ENCODE data around the gene SELENOV. TPM values are rescaled to one million over a fixed set of nuclear protein-coding genes. Genes with fewer than 3 reads are reported as not detected.

Gene SELENOV
- total RNA-seq, 1 experiment from 2014 or later, result not detected

- ChIA-PET CTCF (no interaction called here), POLR2A (no interaction called here)
- ATAC-seq, result no peak
These were observed 40.9 kb downstream of the SELENOV start for GRCh38 chr19:39555883-39556282.

More at GRCh38 chr19:39555883-39556282, 40.9 kb downstream of the SELENOV start:
- Histone ChIP-seq H3K4me2 (ENCODE audit: low read length) (no peak overlapping the region), H3K4me1 (ENCODE audit: control insufficient read depth in 1 of 2, insufficient read depth in 2 of 2, low read length in 2 of 2) (peaks cover 0 to 3% of the 10 kb centered on the region in 2 experiments; a peak in 1 of 4 replicates), H3K9me3 (ENCODE audit: control insufficient read depth in 1 of 2, insufficient read depth in 1 of 2, low read depth in 1 of 2, low read length in 2 of 2) (no peaks in the 10 kb centered on the region), H3K27me3 (ENCODE audit: insufficient read depth, low read length) (peaks cover 36% of the 10 kb centered on the region), H3K9me2 (ENCODE audit: insufficient read depth) (no peaks in the 10 kb centered on the region), H3K36me3 (ENCODE audit: control insufficient read depth in 1 of 2, insufficient read depth in 2 of 2, low read length in 2 of 2) (no peaks in the 10 kb centered on the region), H4K20me1 (ENCODE audit: insufficient read depth) (no peaks in the 10 kb centered on the region), H3K79me2 (ENCODE audit: insufficient read depth, low read length) (no peaks in the 10 kb centered on the region), H3K4me3 (replicated peaks in 1 of 2; ENCODE audit: low read depth in 1 of 2, low read length in 2 of 2) (no peak overlapping the region), H3K9ac (ENCODE audit: low read length) (no peak overlapping the region), H2AFZ (ENCODE audit: low read depth, low read length, poor library complexity, severe bottlenecking) (no peak overlapping the region), H3K27ac (ENCODE audit: low read depth, low read length) (no peak overlapping the region)
- TF ChIP-seq ZNF274 (IDR thresholded peaks at IDR 0.05; ENCODE audit: low read depth, low read length) (no peak), ZBTB33 (IDR thresholded peaks at IDR 0.05; ENCODE audit: extremely low read depth, insufficient replicate concordance, low read length) (no peak), CEBPB (IDR thresholded peaks at IDR 0.05; ENCODE audit: low read depth) (no peak), RAD21 (IDR thresholded peaks at IDR 0.05; ENCODE audit: low read depth) (no peak), YY1 (IDR thresholded peaks at IDR 0.05; ENCODE audit: extremely low read depth, insufficient replicate concordance, low read depth, low read length) (no peak), EGR1 (IDR thresholded peaks at IDR 0.05; ENCODE audit: low read depth) (no peak), MAX (IDR thresholded peaks at IDR 0.05) (no peak), POLR2A (IDR thresholded peaks at IDR 0.05; ENCODE audit: borderline replicate concordance, extremely low read depth, insufficient read depth, insufficient read length) (no peak)
- no TSS peak for BruUV-seq (replicated peaks)
- intact Hi-C loops (cut with micrococcal nuclease), result no loop called here
- RAD21 ChIA-PET (ENCODE audit: low non-redundant PET in 1 of 2, low total read pairs in 2 of 2, uncharacterized antibody in 2 of 2, unreplicated experiment in 2 of 2), result no interaction called here
- no peak for DNase-seq (ENCODE audit: low read depth, low spot score)

Data from HCT116 (cell line).